NK-92 treated with Interleukin-12 subunit alpha and Interleukin-12 subunit beta, amount 100 ng/mL, for 24 hours (cell line): ENCODE results near the gene LAMTOR4.
"Not testable (repeated sequence)": the region's sequence is repeated elsewhere in the genome, so short reads cannot be mapped to it uniquely, and the experiment has no call there.

Experiments used
- DNase-seq: peaks from one replicate; lab custom pipeline; 2025; lab: John Stamatoyannopoulos, UW

Gene LAMTOR4

GRCh38 chr7:100122568-100122967 is 26.1 kb upstream of the LAMTOR4 start:
- DNase-seq: no peak

DNA sequence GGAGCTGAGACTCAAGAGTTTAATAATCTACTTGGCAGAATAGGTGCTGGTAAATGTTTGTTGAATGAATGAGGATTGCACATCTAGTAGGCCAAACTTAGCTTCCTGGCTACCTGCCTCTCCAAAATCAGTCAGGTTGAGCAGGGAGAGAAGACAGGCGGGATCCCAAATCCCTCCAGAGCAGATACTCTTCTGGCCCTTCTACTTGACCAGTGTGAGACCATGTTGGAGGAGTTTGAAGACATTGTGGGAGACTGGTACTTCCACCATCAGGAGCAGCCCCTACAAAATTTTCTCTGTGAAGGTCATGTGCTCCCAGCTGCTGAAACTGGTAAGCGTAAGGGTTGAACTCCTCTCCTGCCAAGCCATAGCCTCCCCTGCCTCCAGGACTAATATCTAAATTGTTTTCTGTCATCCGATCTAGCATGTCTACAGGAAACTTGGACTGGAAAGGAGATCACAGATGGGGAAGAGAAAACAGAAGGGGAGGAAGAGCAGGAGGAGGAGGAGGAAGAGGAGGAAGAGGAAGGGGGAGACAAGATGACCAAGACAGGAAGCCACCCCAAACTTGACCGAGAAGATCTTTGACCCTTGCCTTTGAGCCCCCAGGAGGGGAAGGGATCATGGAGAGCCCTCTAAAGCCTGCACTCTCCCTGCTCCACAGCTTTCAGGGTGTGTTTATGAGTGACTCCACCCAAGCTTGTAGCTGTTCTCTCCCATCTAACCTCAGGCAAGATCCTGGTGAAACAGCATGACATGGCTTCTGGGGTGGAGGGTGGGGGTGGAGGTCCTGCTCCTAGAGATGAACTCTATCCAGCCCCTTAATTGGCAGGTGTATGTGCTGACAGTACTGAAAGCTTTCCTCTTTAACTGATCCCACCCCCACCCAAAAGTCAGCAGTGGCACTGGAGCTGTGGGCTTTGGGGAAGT is 24.2 kb upstream of the LAMTOR4 start:
- no peak for DNase-seq

DNA sequence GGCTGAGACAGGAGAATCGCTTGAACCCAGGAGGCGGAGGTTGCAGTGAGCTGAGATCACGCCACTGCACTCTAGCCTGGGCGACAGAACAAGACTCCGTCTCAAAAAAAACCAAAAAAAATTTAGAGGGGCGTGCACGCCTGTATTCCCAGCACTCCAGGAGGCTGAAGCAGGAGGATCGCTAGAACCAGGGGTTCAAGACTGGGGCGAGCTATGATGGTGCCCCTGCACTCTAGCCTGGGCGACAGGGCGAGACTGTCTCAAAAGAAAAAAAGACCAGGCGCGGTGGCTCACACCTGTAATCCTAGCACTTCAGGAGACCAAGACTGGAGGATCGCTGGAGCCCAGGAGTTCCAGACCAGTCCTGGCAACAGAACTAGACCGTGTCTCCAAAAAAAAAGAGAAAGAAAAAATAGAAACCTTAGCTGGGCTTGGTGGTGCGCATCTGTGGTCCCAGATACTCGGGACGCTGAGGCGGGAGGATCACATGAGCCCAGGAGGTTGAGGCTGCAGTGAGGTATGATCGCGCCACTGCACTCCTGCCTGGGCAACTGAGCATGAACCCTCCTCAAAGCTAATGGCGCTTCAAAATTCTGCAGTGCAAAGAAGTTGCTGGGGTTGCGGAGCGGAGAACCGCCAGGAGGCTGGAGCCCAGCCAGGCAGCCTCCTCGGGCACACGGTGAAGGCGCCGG is 22.3 kb upstream of the LAMTOR4 start:
- DNase-seq: no peak

- DNase-seq: peak; percentile 86
Measured at GRCh38 chr7:100126931-100127865, 21.5 kb upstream of the LAMTOR4 start, which contains the start of gene MBLAC1. Gene MBLAC1, plus strand, starts transcription at chr7:100126967. Its CDS starts 429 bp downstream, at chr7:100127396.

DNA sequence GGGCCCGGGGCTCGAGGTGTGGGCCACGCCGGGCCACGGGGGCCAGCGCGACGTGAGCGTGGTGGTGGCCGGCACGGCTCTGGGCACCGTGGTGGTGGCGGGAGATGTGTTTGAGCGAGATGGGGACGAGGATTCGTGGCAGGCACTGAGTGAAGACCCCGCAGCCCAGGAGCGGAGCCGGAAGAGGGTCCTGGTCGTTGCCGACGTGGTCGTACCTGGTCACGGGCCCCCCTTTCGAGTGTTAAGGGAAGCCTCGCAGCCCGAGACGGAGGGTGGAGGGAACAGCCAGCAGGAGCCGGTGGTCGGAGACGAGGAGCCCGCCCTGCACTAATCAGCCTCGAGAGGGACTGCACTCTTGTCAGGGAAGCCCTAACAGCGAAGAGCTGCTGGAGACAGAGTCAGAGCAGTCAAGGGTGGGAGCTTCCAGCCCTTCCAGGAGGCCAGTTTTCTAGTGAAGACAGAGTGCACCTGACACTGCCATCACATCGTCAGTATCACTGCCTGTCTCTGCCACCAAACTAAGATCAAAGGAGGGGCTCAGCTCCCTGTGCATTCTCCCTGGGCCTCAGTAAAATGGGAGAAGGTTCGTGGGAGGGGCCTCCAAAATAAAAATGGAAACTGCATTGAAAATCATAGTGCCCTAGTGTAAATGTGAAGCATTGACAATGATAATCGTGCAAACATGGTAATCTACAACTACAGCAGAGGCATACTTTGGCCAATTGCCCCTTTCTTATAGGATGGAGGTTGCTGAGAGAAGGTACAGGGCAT is 20.7 kb upstream of the LAMTOR4 start:
- DNase-seq: no peak

- no peak for DNase-seq
Measured at GRCh38 chr7:100128637-100128963, 20.1 kb upstream of the LAMTOR4 start.

DNA sequence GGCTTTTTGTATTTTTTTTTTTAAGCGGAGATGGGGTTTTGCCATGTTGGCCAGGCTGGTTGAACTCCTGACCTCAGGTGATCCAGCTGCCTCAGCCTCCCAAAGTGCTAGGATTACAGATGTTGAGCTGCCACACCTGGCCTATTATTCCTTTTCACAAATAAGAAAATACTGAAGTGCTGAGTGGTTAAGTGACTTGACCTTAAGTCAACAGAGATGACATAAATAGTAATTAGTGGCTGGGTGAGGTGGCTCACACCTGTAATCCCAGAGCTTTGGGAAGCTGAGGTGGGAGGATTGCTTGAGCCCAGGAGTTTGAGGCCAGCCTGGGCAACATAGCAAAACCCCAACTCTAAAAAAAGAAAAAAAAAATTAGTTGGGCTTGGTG is 18.5 kb upstream of the LAMTOR4 start:
- not testable (repeated sequence) for DNase-seq

GRCh38 chr7:100130608-100131453 is 17.9 kb upstream of the LAMTOR4 start:
- DNase-seq: peak; percentile 71

DNA sequence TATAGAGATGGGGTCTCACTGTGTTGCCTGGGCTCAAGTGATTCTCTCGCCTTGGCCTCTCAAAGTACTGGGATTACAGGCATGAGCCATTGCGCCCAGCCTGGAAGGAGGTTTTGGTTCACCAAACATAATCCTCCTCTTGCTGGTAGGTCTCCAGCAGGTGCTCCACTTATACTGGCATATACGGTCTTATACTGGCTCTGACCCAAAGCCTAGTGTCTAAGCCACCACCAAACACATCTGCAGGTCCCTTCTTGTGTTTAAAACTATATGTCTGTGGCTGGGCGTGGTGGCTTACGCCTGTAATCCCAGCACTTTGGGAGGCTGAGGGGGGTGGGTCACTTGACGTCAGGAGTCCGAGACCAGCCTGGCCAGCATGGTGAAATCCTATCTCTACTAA is 16.6 kb upstream of the LAMTOR4 start:
- DNase-seq: no peak

GRCh38 chr7:100132697-100133151 is 16.0 kb upstream of the LAMTOR4 start:
- DNase-seq: peak; percentile 60

DNA sequence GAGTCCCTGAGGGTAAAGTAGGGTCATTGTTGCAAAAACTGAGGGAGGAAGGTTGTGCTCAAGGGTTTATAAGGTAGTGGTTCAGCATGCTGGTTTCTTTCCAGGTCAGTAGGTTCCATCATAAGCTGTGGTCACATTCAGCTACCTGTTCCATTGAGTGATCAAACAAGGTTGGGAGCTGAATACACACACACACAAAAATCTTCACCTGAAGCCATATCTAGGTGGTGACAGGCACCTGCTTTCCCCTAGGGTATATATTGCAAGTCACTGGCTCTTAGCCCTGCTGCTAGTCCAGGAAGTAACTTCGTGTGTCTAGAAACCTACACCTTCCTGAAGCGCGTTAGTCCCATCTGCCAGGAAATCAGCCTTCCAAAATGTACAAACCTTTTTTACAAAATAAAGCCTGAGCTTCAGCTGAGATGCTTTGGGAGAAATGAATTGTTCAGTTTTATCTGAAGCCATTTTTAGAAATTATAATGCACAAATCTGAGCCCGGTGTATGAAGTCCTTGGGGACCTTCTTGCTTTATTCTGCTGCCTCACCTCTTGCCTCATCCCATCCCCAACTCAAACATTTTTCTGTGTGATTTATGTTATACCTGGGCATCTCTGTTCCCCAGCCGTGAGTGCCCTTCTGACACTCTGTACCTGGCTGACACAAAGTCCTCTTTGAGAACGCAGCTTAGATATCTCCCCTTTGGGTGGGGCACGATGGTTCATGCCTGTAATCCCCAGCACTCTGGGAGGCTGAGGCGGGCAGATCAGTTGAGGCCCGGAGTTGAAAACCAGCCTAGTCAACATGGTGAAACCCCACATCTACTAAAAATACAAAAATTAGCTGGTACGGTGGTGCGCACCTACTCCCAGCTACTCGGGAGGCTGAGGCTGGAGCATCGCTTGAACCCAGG is 10.6 kb upstream of the LAMTOR4 start:
- DNase-seq: no peak

- peak; percentile 35 for DNase-seq
Measured at GRCh38 chr7:100141555-100141949, 7.2 kb upstream of the LAMTOR4 start.

DNA sequence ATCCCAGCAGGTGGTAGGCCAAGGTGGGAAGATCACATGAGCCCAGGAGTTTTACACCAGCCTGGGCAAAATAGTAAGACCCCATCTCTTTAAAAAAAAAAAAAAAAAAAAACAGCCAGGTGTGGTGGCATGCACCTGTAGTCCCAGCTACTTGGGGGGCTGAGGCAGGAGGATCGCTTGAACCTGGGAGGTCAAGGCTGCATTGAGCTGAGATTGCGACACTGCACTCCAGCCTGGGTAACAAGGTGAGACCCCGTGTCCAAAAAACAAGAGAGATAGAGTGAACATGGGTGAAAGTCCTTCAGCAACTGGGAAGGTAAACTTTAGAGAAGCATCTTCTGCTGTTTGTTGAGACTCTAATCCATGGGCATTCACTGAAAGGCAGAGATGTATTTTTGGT is 6.3 kb upstream of the LAMTOR4 start:
- DNase-seq: no peak

- DNase-seq: not testable (repeated sequence)
Measured at GRCh38 chr7:100146350-100146749, 2.4 kb upstream of the LAMTOR4 start.

DNA sequence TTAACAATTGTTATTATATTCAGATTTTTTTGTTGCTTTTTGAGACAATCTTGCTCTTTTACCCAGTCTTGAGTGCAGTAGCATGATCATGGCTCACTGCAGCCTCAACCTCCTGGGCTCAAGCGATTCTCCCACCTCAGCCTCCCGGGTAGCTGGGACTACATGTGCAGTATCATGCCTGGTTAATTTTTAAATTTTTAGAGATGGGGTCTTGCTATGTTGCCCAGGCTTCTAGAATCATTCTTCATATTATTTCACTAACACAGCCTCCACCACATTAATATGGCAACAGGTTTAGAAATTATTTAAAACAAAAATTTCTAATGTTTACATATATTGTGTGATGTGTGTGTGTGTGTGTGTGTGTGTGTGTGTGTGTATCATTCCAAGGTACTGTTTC is 1.4 kb upstream of the LAMTOR4 start:
- DNase-seq: no peak

DNA sequence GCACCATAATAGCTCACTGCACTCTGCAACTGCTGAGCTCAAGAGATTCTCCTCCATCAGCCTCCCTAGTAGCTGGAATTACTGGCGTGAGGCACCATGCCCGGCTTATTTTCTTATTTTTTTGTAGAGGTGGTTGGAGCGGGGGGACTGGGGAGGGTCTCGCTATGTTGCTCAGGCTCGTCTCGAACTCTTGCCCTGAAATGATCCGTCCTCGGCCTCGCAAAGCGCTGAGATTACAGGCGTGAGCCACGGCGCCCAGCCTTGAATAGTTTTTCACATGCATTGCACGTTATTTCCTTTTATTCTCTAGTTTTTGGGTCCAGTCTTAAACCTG is 526 bp upstream of the LAMTOR4 start:
- no peak for DNase-seq

DNA sequence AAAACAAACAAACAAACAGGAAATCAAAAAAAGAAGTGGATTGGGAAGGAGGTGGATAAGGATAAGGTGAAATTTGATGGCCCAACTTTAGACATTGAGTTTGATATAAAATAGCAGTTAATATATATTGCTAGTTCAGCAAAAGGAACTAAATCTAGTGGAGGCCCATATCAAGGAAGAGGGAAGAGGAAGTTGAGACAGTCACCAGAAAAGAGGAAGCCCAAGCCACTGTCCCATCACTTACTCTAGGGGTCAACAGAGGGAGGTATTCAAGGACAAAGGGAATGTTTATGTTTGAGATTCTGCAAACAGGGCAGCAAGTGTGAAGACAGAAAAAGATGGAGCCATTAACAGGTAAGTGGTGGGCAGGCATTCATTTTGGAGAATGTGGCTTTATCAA is 3.7 kb downstream of the LAMTOR4 start:
- DNase-seq: no peak

DNA sequence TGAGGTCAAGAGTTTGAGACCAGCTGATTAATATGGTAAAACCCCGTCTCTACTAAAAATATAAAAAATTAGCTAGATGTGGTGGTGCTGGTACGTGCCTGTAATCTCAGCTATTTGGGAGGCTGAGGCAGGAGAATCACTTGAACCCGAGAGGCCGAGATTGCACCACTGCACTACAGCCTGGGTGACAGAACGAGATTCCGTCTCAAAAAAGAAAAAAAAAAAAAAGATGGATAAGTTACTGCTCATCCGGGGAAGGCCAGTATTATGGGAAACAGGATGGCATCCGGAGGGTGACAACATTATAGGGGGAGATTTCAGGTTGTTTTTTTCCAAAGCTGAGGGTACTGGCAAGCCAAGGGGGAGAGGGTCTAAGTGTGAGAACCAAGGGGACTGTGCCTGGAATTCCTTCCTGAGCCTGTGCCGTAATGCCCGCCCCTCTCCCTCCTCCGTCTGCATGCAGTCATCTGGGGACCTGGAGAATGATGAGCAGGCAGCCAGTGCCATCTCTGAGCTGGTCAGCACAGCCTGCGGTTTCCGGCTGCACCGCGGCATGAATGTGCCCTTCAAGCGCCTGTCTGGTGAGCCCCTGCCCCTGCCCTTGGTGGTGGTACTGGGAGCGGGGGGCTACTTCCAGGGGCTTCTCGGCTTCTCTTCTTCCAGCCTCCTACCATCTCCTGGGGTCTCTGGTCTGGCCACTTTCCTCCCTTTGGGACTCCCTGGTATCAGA is 4.4 kb downstream of the LAMTOR4 start:
- no peak for DNase-seq
